ENCODE results near the gene HLA-DOB. TPM values are rescaled to one million over a fixed set of nuclear protein-coding genes. Genes with fewer than 3 reads are reported as not detected.
"Not testable (repeated sequence)": the region's sequence is repeated elsewhere in the genome, so short reads cannot be mapped to it uniquely, and the experiment has no call there.

Gene HLA-DOB
- total RNA-seq, 1 experiment from 2014 or later = 0.79 TPM

DNA sequence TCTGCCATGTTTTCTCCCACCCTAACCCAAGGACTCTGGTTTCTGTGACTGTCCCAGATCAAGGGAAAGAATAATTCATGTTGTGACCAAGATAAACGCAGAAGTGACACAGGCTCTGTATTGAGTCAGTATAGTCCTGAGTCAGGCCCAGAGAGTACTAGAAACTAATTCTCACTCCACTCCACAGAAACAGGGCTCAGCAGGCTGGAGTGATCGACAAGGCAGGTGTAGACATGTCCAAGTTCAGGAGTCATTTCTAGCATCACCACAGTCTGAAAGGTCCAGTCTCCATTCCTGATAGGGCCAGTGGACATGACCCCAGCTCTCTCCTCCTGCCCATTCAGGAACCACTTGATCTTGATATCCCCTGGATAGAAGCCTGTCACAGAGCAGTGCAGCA is 2.7 kb downstream of the HLA-DOB start:
- H3K4me1 Mint-ChIP-seq (ENCODE audit: insufficient read depth, unreplicated experiment) = peaks cover 3% of the 10 kb centered on the region

DNA sequence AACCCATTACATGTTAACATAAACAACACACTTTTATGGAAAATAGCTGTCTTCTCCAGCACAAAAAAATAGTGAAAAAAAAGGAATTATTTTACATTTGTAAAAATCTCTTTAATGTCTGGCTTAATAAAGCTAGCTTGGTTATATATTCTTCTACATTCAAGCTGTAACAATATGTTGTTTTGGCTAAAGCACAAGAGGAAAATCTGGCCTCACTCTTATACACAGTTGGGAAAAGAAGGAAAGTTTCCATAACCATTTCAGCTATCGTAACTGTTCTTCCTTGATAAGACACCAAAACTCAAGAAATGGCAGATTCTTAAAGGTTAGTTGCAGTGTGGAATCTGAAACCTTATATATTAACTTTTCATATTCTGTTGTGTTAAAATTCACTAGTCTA is 7.6 kb downstream of the HLA-DOB start:
- no peak for DNase-seq (ENCODE audit: unreplicated experiment)
- Mint-ChIP-seq H3K36me3 (ENCODE audit: insufficient read depth, unreplicated experiment) (no peaks in the 10 kb centered on the region), H3K4me3 (ENCODE audit: unreplicated experiment) (no peak overlapping the region), H3K27ac (ENCODE audit: low read depth, unreplicated experiment) (no peak overlapping the region), H3K4me1 (ENCODE audit: insufficient read depth, unreplicated experiment) (no peaks in the 10 kb centered on the region), H3K9me3 (ENCODE audit: unreplicated experiment) (no peaks in the 10 kb centered on the region), H3K27me3 (ENCODE audit: insufficient read depth, unreplicated experiment) (peaks cover 28% of the 10 kb centered on the region)
- ChIA-PET CTCF (interaction anchor here (0.7 kb wide), 3 partner anchors 24 to 279 kb away, joined by 3 read pairs; partner anchors contain the start of genes HLA-DRB5 and TAP2), POLR2A (interaction anchor here (0.9 kb wide), 1 partner anchor 11 kb away, joined by 4 read pairs; no protein-coding TSS in a partner anchor)
- intact Hi-C loops (cut with micrococcal nuclease) = no loop called here
- TF ChIP-seq, protein P1, sequence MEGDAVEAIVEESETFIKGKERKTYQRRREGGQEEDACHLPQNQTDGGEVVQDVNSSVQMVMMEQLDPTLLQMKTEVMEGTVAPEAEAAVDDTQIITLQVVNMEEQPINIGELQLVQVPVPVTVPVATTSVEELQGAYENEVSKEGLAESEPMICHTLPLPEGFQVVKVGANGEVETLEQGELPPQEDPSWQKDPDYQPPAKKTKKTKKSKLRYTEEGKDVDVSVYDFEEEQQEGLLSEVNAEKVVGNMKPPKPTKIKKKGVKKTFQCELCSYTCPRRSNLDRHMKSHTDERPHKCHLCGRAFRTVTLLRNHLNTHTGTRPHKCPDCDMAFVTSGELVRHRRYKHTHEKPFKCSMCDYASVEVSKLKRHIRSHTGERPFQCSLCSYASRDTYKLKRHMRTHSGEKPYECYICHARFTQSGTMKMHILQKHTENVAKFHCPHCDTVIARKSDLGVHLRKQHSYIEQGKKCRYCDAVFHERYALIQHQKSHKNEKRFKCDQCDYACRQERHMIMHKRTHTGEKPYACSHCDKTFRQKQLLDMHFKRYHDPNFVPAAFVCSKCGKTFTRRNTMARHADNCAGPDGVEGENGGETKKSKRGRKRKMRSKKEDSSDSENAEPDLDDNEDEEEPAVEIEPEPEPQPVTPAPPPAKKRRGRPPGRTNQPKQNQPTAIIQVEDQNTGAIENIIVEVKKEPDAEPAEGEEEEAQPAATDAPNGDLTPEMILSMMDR (IDR thresholded peaks at IDR 0.05; ENCODE audit: unreplicated experiment) = no peak
- BruUV-seq (replicated peaks) = no TSS peak

More for the DNA sequence above, 2.7 kb downstream of the HLA-DOB start:
- POLR2A ChIA-PET = interaction anchor here (1.1 kb wide), 1 partner anchor 30 kb away, joined by 4 read pairs; no protein-coding TSS in a partner anchor
- CTCF ChIA-PET = interaction anchor here (0.5 to 0.7 kb wide), 5 partner anchors 54 to 619 kb away, joined by 3 to 4 read pairs (median 4); no protein-coding TSS in a partner anchor
- no peaks in the 10 kb centered on the region for H3K27me3 Mint-ChIP-seq (ENCODE audit: insufficient read depth, unreplicated experiment)
- intact Hi-C loops (cut with micrococcal nuclease) = no loop called here
- no peaks in the 10 kb centered on the region for H3K36me3 Mint-ChIP-seq (ENCODE audit: insufficient read depth, unreplicated experiment)
- H3K4me3 Mint-ChIP-seq (ENCODE audit: unreplicated experiment) = no peak overlapping the region
- TF ChIP-seq, protein P1 (IDR thresholded peaks at IDR 0.05; ENCODE audit: unreplicated experiment) = no peak
- no peaks in the 10 kb centered on the region for H3K9me3 Mint-ChIP-seq (ENCODE audit: unreplicated experiment)
- no peak for DNase-seq (ENCODE audit: unreplicated experiment)
- BruUV-seq (replicated peaks) = no TSS peak
- no peak overlapping the region for H3K27ac Mint-ChIP-seq (ENCODE audit: low read depth, unreplicated experiment)

DNA sequence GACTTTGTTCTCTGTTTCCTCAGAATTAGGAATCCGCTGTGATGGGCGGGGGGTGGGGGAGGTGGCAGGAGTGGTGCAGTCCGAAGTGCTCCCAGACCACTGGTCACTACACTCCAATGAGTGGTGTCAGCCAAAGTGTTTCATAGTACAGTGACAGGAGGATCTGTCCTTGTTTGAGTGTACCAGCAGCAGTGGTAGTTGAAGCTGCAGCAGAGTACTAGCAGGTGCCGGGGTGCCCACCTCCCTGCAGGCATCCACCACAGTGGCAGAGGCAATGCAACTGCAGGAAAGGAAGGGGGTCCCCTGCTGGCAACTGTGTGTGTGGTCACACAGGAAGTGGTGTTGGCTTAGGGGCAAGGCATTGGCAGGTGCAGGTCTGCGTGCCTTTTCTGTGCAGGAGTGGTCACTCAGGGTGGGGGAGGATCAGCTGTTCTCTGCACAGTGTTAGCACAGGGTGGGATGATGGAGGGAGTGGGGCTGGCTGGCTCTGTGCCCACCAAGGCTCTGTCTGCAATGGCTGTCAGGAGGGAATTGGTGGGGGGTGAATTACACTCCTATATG is 9.7 kb downstream of the HLA-DOB start:
- no peak overlapping the region for H3K27ac Mint-ChIP-seq (ENCODE audit: low read depth, unreplicated experiment)
- peaks cover 48% of the 10 kb centered on the region for H3K27me3 Mint-ChIP-seq (ENCODE audit: insufficient read depth, unreplicated experiment)
- H3K4me3 Mint-ChIP-seq (ENCODE audit: unreplicated experiment) = no peak overlapping the region
- no peaks in the 10 kb centered on the region for H3K4me1 Mint-ChIP-seq (ENCODE audit: insufficient read depth, unreplicated experiment)
- CTCF ChIA-PET = interaction anchor here (0.6 to 1.4 kb wide), 4 partner anchors 9 to 61 kb away, joined by 3 to 6 read pairs (median 4); partner anchors contain the start of gene TAP1
- TF ChIP-seq, protein P1 (IDR thresholded peaks at IDR 0.05; ENCODE audit: unreplicated experiment) = no peak
- no peak for DNase-seq (ENCODE audit: unreplicated experiment)
- no peaks in the 10 kb centered on the region for H3K9me3 Mint-ChIP-seq (ENCODE audit: unreplicated experiment)
- POLR2A ChIA-PET = no interaction called here
- H3K36me3 Mint-ChIP-seq (ENCODE audit: insufficient read depth, unreplicated experiment) = no peaks in the 10 kb centered on the region
- intact Hi-C loops (cut with micrococcal nuclease) = no loop called here
- no TSS peak for BruUV-seq (replicated peaks)

DNA sequence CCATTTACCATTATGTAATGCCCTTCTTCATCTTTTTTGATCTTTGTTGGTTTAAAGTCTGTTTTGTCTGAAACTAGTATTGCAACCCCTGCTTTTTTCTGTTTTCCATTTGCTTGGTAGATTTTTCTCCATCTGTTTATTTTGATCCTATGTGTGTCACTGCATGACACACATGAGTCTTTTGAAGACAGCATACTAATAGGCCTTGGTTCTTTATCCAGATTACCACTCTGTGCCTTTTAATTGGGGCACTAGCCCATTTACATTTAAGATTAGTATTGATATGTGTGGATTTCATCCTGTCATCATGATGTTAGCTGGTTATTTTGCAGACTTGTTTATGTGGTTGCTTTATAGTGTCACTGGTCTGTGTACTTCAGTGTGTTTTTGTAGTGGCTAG is 11.4 kb downstream of the HLA-DOB start:
- CTCF ChIA-PET = interaction anchor here (0.7 to 1.4 kb wide), 2 partner anchors 63 to 376 kb away, joined by 3 to 6 read pairs; no protein-coding TSS in a partner anchor
- intact Hi-C loops (cut with micrococcal nuclease); H3K9me3 Mint-ChIP-seq (ENCODE audit: unreplicated experiment); H3K27ac Mint-ChIP-seq (ENCODE audit: low read depth, unreplicated experiment); DNase-seq (ENCODE audit: unreplicated experiment); H3K4me3 Mint-ChIP-seq (ENCODE audit: unreplicated experiment); POLR2A ChIA-PET; H3K4me1 Mint-ChIP-seq (ENCODE audit: insufficient read depth, unreplicated experiment); H3K36me3 Mint-ChIP-seq (ENCODE audit: insufficient read depth, unreplicated experiment); BruUV-seq (replicated peaks): not testable (repeated sequence)
- H3K27me3 Mint-ChIP-seq (ENCODE audit: insufficient read depth, unreplicated experiment) = peaks cover 62% of the 10 kb centered on the region
